Gastrocnemius medialis (tissue), 4 donors: ENCODE measurements around the gene ALPP. TPM values are rescaled to one million over a fixed set of nuclear protein-coding genes. Genes with fewer than 3 reads are reported as not detected.
"Not testable (repeated sequence)": the region's sequence is repeated elsewhere in the genome, so short reads cannot be mapped to it uniquely, and the experiment has no call there.

ENCODE experiments used
- ATAC-seq, 2 donors: fragments of 150-250 bp; one replicate each; pipeline ENCODE4 v1.9.1; 2016
- DNase-seq, 2 donors: peaks; one replicate each; pipeline ENCODE4 v3.0.0-alpha.2; 2019
- H3K27ac ChIP-seq, 4 donors: fragments of 200-600 bp; sonication (generic); 1 replicate in 1 of 4; 2 replicates in 3 of 4; pipeline ENCODE4 v1.5.1; 2016 to 2018; ENCODE audit warnings: mild to moderate bottlenecking in 2 of 4, moderate library complexity in 1 of 4
- H3K27me3 ChIP-seq, 3 donors: fragments of 200-600 bp; sonication (generic) in 2 of 3; 1 replicate in 1 of 3; 2 replicates in 2 of 3; pipeline versions ENCODE4 v1.5.1 to v1.6.0; 2016 to 2019; ENCODE audit warnings: mild to moderate bottlenecking in 1 of 3, moderate library complexity in 1 of 3
- H3K36me3 ChIP-seq, 2 donors: fragments of 200-600 bp; sonication (generic) in 1 of 2; one replicate each; pipeline ENCODE4 v1.5.1; 2017 to 2018
- H3K4me1 ChIP-seq, 2 donors: fragments of 200-600 bp; sonication (generic) in 1 of 2; one replicate each; pipeline ENCODE4 v1.5.1; 2016 to 2017; ENCODE audit warnings: mild to moderate bottlenecking in 2 of 2
- H3K4me3 ChIP-seq, 4 donors: fragments of 200-600 bp; sonication (generic) in 3 of 4; 1 replicate in 1 of 4; 2 replicates in 3 of 4; pipeline ENCODE4 v1.5.1; 2016 to 2019; ENCODE audit warnings: mild to moderate bottlenecking in 2 of 4
- H3K9me3 ChIP-seq, 3 donors: fragments of 200-600 bp; sonication (generic) in 2 of 3; 1 replicate in 1 of 3; 2 replicates in 2 of 3; pipeline ENCODE4 v1.5.1; 2016 to 2019
- POLR2A ChIP-seq, 2 donors: fragments of 450-650 bp; IDR thresholded peaks; one replicate each; pipeline ENCODE4 v1.6.1; 2017; ENCODE audit warnings: antibody characterized with exemption in 2 of 2, mild to moderate bottlenecking in 2 of 2, moderate library complexity in 2 of 2
- in situ Hi-C, 4 donors: fragments of 200-750 bp; cut with MboI; loops; one replicate each; pipeline versions ENCODE4 v1.15.0 to v1.8.0; 2017; ENCODE audit warnings: low sequenced_read_pairs in 4 of 4
- intact Hi-C: fragments of 100-400 bp; cut with DNase I; formaldehyde crosslinking; loops from one replicate; pipeline ENCODE4 v1.15.1; 2023; ENCODE audit warnings: low total_unique reads
- total RNA-seq, 4 donors: library from RNA; depleted of rRNA; stranded (reverse); fragments of >200 nt; gene quantifications; one replicate each; pipeline versions ENCODE4 v1.1.0 to v1.2.3, GENCODE V29; 2016
- TF ChIP-seq, protein P1 (sequence below), 5 experiments: fragments of 450-650 bp in 3 of 5; fragments of 200-600 bp in 2 of 5; sonication (generic) in 2 of 5; IDR thresholded peaks in 4 of 5; conservative IDR thresholded peaks in 1 of 5; 1 replicate in 4 of 5; 2 replicates in 1 of 5; pipeline ENCODE4 v1.5.1; 2016 to 2019; ENCODE audit warnings: antibody characterized with exemption in 5 of 5, mild to moderate bottlenecking in 3 of 5, moderate library complexity in 3 of 5

The ALPP gene
- total RNA-seq, 4 donors from 2014 or later, result not detected

DNA sequence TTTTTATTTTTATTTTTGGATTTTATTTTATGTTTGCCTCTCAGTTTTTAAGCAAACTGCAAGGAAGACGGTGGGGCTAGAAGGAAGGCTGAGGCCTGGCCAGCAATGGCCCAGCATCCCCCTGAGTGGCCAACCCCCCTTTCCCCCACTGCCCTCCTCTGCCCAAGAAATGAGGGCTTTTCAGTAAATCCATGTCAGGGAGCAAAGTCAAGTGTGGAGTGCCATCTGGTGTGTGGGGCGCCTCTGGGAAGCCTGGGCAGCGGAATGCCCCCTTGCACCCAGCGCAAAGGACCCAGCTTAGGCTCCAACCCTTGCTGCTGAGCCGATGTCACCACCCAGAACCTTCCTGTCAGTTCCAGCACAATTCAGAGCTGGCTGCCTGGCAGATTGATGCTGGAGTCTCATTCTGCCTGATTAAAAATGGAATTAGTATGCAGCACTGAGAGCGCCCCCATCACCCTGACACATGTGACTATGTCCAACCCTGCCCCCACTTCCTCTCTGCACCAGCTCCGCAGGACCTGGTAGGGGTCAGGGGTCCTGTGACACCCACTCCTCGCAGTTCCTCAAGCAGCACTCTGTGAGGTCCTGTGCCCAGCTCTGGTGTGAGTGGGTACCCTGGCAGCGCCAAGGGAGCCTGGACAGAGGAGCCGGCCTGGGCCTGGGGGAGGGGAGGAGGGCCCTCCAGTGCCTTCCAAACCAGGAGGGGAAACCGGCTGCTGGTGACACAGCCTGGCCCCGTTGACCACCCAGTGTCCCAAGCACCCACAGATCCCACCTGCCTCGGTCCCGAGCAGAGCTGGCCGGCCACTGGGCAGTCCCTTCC, 9.2 kb upstream of the ALPP start:
- intact Hi-C loops (no loop called here), in situ Hi-C loops (no loop called here)
- no peak for DNase-seq
- Histone ChIP-seq H3K36me3 (no peaks in the 10 kb centered on the region), H3K9me3 (no peaks in the 10 kb centered on the region), H3K4me1 (no peaks in the 10 kb centered on the region), H3K27me3 (no peaks in the 10 kb centered on the region), H3K27ac (no peak overlapping the region), H3K4me3 (no peak overlapping the region)
- ATAC-seq, result no peak
- TF ChIP-seq, protein P1, sequence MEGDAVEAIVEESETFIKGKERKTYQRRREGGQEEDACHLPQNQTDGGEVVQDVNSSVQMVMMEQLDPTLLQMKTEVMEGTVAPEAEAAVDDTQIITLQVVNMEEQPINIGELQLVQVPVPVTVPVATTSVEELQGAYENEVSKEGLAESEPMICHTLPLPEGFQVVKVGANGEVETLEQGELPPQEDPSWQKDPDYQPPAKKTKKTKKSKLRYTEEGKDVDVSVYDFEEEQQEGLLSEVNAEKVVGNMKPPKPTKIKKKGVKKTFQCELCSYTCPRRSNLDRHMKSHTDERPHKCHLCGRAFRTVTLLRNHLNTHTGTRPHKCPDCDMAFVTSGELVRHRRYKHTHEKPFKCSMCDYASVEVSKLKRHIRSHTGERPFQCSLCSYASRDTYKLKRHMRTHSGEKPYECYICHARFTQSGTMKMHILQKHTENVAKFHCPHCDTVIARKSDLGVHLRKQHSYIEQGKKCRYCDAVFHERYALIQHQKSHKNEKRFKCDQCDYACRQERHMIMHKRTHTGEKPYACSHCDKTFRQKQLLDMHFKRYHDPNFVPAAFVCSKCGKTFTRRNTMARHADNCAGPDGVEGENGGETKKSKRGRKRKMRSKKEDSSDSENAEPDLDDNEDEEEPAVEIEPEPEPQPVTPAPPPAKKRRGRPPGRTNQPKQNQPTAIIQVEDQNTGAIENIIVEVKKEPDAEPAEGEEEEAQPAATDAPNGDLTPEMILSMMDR (IDR thresholded peaks at IDR 0.05 in 4 of 5, conservative IDR thresholded peaks at IDR 0.05 in 1 of 5), result no peak
- no peak for TF ChIP-seq POLR2A (IDR thresholded peaks at IDR 0.05)

DNA sequence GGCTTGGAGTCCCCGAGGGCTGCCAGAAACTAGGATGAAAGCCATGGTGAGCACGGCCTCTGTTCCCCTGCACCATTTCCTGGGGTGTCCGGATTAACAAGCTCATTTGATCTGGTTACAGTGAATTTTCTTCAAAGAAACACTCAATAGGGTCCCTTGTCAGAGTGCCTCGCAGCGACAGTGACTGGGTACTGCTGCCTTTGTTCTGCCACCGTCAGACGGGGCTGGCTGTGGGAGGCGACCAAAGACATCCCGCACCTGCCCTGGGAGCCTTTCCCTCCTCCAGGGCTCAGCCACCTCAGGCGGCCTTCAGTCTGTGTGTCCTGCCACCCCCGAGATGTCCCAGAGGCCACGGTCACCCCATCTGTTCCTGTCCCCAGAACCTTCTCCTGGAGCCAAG, 8.5 kb upstream of the ALPP start:
- H3K36me3 ChIP-seq, in situ Hi-C loops, H3K4me1 ChIP-seq, H3K27ac ChIP-seq, H3K27me3 ChIP-seq, H3K4me3 ChIP-seq, DNase-seq, ATAC-seq, intact Hi-C loops, H3K9me3 ChIP-seq: not testable (repeated sequence)

DNA sequence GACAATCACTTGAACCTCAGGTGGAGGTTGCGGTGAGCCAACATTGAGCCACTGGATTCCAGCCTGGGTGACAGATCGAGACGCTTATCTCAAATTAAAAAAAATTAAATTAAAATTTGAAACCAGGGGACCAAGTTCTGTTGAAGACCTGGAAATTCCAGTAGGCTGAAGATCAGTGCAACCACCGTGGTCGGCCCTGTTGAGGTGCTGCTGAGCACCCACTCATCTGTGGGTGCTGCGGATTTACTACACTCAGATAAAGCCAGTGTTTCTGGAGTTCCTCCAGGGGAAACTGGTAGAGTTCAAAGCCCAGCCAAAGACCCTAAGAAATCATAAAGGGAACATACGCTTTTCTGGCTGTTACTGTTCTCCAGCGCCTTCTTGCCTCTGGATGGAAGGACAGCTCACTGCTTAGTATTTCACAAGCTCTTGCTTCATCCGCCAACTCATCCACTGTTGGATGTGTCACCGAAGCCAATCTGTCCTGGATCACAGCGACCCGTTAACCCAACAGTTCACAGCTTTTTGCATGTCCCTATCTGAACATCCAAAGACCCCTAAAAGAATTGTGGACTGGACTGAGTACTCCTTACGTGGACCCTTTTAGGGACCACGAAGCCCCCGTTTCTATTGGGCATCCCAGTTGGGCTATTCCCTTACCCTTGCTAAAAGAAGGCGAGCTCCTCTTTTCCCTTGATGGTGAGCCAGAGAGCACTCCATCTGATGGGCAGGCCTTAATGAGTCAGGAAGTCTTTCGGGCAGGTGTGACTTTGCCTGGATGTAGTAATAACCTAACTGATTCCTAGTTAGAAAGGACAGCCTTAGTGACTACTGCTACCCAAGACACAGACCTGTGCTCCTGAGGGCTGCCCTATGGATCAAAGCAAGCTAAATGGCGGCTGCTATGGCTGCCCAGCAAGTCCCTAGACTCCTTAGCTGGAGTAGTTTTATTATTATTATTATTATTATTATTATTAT, 6.0 kb upstream of the ALPP start:
- no peaks in the 10 kb centered on the region for H3K36me3 ChIP-seq
- no peaks in the 10 kb centered on the region for H3K4me1 ChIP-seq
- intact Hi-C loops, result no loop called here
- H3K27me3 ChIP-seq, result no peaks in the 10 kb centered on the region
- no peak overlapping the region for H3K27ac ChIP-seq
- in situ Hi-C loops, result no loop called here
- no peak for DNase-seq
- no peak for ATAC-seq
- TF ChIP-seq POLR2A (IDR thresholded peaks at IDR 0.05), result no peak
- TF ChIP-seq, protein P1 (IDR thresholded peaks at IDR 0.05 in 4 of 5, conservative IDR thresholded peaks at IDR 0.05 in 1 of 5), result no peak
- no peaks in the 10 kb centered on the region for H3K9me3 ChIP-seq
- no peak overlapping the region for H3K4me3 ChIP-seq

DNA sequence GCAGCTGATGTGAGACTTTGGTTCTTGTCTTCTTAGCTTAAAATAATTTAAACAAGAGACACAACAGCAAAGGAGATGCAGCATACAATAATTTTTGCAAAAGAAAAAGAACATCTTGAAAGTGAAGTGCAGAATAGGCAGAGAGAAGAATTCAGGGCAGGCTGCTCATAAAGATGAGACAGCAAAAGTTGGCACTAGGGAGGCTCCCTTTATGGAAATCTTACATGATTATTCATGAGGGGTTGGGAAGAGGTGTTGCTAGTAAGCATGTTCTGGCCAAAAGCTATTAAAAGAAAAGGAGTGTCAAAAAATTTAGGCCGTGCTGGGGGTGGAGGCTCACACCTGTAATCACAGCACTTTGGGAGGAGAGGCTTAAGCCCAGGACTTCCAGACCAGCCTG, 4.2 kb upstream of the ALPP start:
- TF ChIP-seq, protein P1 (IDR thresholded peaks at IDR 0.05 in 4 of 5, conservative IDR thresholded peaks at IDR 0.05 in 1 of 5), result no peak
- TF ChIP-seq POLR2A (IDR thresholded peaks at IDR 0.05), result no peak
- Histone ChIP-seq H3K27me3 (no peaks in the 10 kb centered on the region), H3K36me3 (no peaks in the 10 kb centered on the region), H3K4me1 (no peaks in the 10 kb centered on the region), H3K4me3 (no peak overlapping the region), H3K27ac (no peak overlapping the region), H3K9me3 (no peaks in the 10 kb centered on the region)
- no peak for ATAC-seq
- intact Hi-C loops (no loop called here), in situ Hi-C loops (no loop called here)
- DNase-seq, result no peak

GRCh38 chr2:232375164-232375563, 3.4 kb upstream of the ALPP start:
- no peak overlapping the region for H3K4me3 ChIP-seq
- no peaks in the 10 kb centered on the region for H3K27me3 ChIP-seq
- TF ChIP-seq, protein P1 (IDR thresholded peaks at IDR 0.05 in 4 of 5, conservative IDR thresholded peaks at IDR 0.05 in 1 of 5), result no peak
- no peak for TF ChIP-seq POLR2A (IDR thresholded peaks at IDR 0.05)
- DNase-seq, result no peak
- in situ Hi-C loops, result no loop called here
- H3K9me3 ChIP-seq, result no peaks in the 10 kb centered on the region
- no peaks in the 10 kb centered on the region for H3K4me1 ChIP-seq
- H3K27ac ChIP-seq, result no peak overlapping the region
- no peaks in the 10 kb centered on the region for H3K36me3 ChIP-seq
- ATAC-seq, result no peak
- intact Hi-C loops, result no loop called here
